Left cardiac atrium (tissue), 4 donors: Measurements from ENCODE around the gene ARAF. TPM values are rescaled to one million over a fixed set of nuclear protein-coding genes. Genes with fewer than 3 reads are reported as not detected.

ENCODE experiments used
- ATAC-seq, 2 donors: fragments of 200-7000 bp; cut with Tn5 transposase; one replicate each; pipeline ENCODE4 v1.9.1; 2020; ENCODE audit warnings: mild to moderate bottlenecking in 2 of 2, moderate library complexity in 2 of 2
- DNase-seq: peaks from one replicate; pipeline ENCODE4 v3.0.0-alpha.2; 2020
- intact Hi-C, 2 donors: fragments of 100-400 bp; cut with DNase I; formaldehyde crosslinking; loops; one replicate each; pipeline versions ENCODE4 v1.14.1 to v1.15.1; 2022 to 2023
- microRNA-seq, 2 donors: library from miRNA; unstranded; fragments of <30 nt; microRNA quantifications; one replicate each; pipeline ENCODE4 v1.2.0, GENCODE V29; 2020
- total RNA-seq, 2 donors: library from RNA; stranded (reverse); fragmentation: NEBNext Ultra II Directional; extraction: Animal tissue kit (Norgen Biotek cat#: 25700); gene quantifications; one replicate each; pipeline ENCODE4 v1.2.1, GENCODE V29; 2021
- donor health status: DM: no; HTN: yes; CAD: no.
- donor health status: DM: no; HTN: yes; CAD: no; lungs with severe emphysema.
- donor health status: DM: yes; HTN: yes; CAD: no.
- donor health status: Dilated cardiomyopathy.

ARAF gene
- total RNA-seq, 2 donors from 2014 or later, result 64.4 to 75.0 TPM

GRCh38 chrX:47610511-47610910 lies 49.5 kb downstream of the ARAF start:
- DNase-seq, result no peak
- ATAC-seq, result no peak
- intact Hi-C loops, result no loop called here

GRCh38 chrX:47611489-47611888 lies 50.5 kb downstream of the ARAF start:
- no peak for ATAC-seq
- no peak for DNase-seq
- intact Hi-C loops, result no loop called here

- intact Hi-C loops, result no loop called here
- DNase-seq (no peak), ATAC-seq (no peak)
These were observed 50.9 kb downstream of the ARAF start for GRCh38 chrX:47611926-47612325.

- ATAC-seq (no peak), DNase-seq (no peak)
- intact Hi-C loops, result no loop called here
These were observed 51.4 kb downstream of the ARAF start for GRCh38 chrX:47612418-47612817.

GRCh38 chrX:47613082-47613481 lies 52.1 kb downstream of the ARAF start:
- intact Hi-C loops, result no loop called here
- no peak for DNase-seq
- no peak for ATAC-seq

GRCh38 chrX:47614618-47615017 lies 53.6 kb downstream of the ARAF start:
- DNase-seq, result no peak
- intact Hi-C loops, result no loop called here
- no peak for ATAC-seq

GRCh38 chrX:47618923-47619485 lies 58.0 kb downstream of the ARAF start:
- DNase-seq (no peak), ATAC-seq (no peak)
- intact Hi-C loops, result no loop called here

- intact Hi-C loops, result loop anchor here in 1 of 2 donors (10.0 kb wide), 1 partner anchor 55 kb away; the partner anchor contains the start of gene ARAF
These were observed 58.7 kb downstream of the ARAF start, which contains the start of gene SYN1 for GRCh38 chrX:47619486-47620302. Gene SYN1, minus strand, starts transcription at chrX:47619857. Its CDS starts 129 bp downstream, at chrX:47619728.

GRCh38 chrX:47620303-47620685 lies 59.3 kb downstream of the ARAF start:
- ATAC-seq (no peak), DNase-seq (no peak)
- intact Hi-C loops, result loop anchor here in 1 of 2 donors (10.0 kb wide), 1 partner anchor 55 kb away; the partner anchor contains the start of gene ARAF

More at GRCh38 chrX:47619486-47620302, 58.7 kb downstream of the ARAF start, which contains the start of gene SYN1:
- ATAC-seq, result peak; percentile 94 to 96
- DNase-seq, result peak; percentile 86

Small RNA genes within 50 kb of the gene (microRNA-seq; reads per million reads assigned to microRNA genes)
- 0 to 0.20 reads per million in 2 donors for gene MIR4769

Other genes with a start within 250 kb of the ARAF start
- under 1 TPM in 1 of 2 donors, not detected in 1; 0.13 TPM for gene ZNF157, start 190.6 kb upstream of the ARAF start, total RNA-seq
- gene ZNF41, start 78.0 kb upstream of the ARAF start, total RNA-seq, result 10 to 100 TPM; 10.8 to 14.7 TPM
- gene TIMP1, start 21.2 kb downstream of the ARAF start, total RNA-seq, result 100 to 1,000 TPM; 377 to 605 TPM
- gene SYN1, start 58.7 kb downstream of the ARAF start, total RNA-seq, result 1 to 10 TPM; 4.4 to 7.0 TPM
- 10 to 100 TPM in 1 of 2 donors, 1 to 10 TPM in 1; 3.9 to 10.9 TPM for gene CFP, start 68.7 kb downstream of the ARAF start, total RNA-seq
- gene ELK1, start 89.4 kb downstream of the ARAF start, total RNA-seq, result 10 to 100 TPM; 18.5 to 32.2 TPM
- 10 to 100 TPM; 89.6 to 99.9 TPM for gene UXT, start 98.0 kb downstream of the ARAF start, total RNA-seq